ENCODE results near the gene IGSF3.
"Not testable (repeated sequence)": the region's sequence is repeated elsewhere in the genome, so short reads cannot be mapped to it uniquely, and the experiment has no call there.

Gene IGSF3

GRCh38 chr1:116608151-116608550 is 59.4 kb downstream of the IGSF3 start:
- H3K4me3 ChIP-seq (ENCODE audit: low read depth, low read length); DNase-seq (ENCODE audit: low read depth): not testable (repeated sequence)

DNA sequence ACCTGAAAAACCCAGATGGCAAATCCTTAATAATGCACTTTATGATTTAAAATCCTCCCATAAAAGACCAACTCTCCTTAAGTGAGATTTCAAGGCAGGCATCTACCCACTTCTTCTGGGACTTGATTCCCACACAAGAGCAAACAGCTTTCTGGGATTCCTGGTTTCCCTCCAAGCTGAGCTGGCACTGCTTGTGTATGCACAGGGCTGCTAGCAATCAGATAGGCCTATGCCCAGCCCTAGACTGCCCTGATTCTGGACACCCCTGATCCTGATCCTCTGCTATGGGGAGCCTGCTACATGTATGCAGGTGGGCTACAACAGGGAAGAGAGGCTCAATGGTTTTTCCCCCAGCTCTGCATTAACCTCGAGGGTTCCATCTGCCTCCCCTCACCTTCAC is 60.1 kb downstream of the IGSF3 start:
- DNase-seq (ENCODE audit: low read depth); H3K4me3 ChIP-seq (ENCODE audit: low read depth, low read length): not testable (repeated sequence)

- H3K4me3 ChIP-seq (ENCODE audit: low read depth, low read length) = not testable (repeated sequence)
- peak; percentile 76 for DNase-seq (ENCODE audit: low read depth)
Observed at GRCh38 chr1:116606067-116606466, 61.5 kb downstream of the IGSF3 start.

DNA sequence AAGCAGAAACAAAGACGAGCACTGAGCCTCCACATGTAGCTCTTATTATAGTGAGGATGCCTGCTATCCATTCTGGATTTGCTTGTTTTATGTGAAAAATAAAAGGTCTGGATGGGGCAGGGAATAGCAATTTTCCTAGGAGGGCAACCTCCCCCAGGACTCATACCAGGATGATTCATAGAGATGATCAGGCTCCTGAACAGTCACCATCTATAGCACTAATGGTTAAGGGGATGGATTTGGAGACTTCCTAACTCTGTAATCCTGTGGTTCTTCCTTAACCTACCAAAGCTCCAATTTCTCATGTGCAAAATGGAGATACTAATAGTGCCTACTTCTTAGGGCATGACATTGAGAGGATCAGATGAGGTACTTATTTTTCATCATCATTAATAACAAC is 62.2 kb downstream of the IGSF3 start:
- DNase-seq (ENCODE audit: low read depth) = no peak
- no peak overlapping the region for H3K4me3 ChIP-seq (ENCODE audit: low read depth, low read length)
- TF ChIP-seq CTCF (IDR thresholded peaks at IDR 0.05; ENCODE audit: low read depth, low read length) (no peak), POLR2A (IDR thresholded peaks at IDR 0.05; ENCODE audit: extremely low read depth, insufficient read length) (no peak), MYC (IDR thresholded peaks at IDR 0.05; ENCODE audit: low read depth, low read length) (no peak)
- TF ChIP-seq, protein P1, sequence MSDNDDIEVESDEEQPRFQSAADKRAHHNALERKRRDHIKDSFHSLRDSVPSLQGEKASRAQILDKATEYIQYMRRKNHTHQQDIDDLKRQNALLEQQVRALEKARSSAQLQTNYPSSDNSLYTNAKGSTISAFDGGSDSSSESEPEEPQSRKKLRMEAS (IDR thresholded peaks at IDR 0.05; ENCODE audit: low read depth, low read length) = no peak

- not testable (repeated sequence) for DNase-seq (ENCODE audit: low read depth); H3K4me3 ChIP-seq (ENCODE audit: low read depth, low read length)
Observed at GRCh38 chr1:116604408-116604807, 63.1 kb downstream of the IGSF3 start.

DNA sequence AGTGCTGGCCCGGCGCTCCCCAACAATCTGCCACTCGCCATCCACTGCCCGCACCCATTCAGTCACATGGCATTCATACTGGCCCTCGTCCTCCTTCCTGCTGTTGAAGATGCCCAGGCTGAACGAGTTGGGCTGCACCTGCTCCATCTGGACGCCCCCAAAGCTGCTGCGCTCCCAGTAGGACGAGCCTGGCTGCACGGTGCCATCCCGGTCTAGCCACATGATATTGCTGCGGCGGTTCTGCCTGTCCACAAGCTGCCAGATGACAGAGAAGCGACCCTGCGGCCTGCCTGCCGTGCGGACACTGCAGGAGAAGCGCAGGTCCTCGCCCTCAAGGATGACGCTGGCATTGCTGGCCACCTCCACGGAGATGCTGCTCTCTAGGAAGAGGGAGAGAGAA is 63.9 kb downstream of the IGSF3 start:
- DNase-seq (ENCODE audit: low read depth); H3K4me3 ChIP-seq (ENCODE audit: low read depth, low read length): not testable (repeated sequence)

DNA sequence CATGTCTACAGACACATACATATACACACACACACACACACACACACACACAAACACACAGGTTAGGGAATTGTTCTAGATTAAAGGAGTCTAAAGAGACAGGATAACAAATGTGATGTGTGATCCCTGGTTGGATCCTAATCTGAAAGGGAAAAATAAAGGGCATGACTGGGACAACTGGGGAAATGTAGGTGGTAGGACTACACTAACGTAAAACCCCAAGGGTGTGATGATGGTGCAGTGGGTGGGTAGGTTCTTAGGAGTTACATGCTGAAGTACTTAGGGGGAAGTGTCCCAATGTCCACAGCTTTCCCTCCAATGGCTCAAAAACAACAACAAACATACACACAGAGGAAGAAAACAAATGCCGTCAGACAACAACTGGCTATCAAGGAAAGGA is 68.2 kb downstream of the IGSF3 start:
- DNase-seq (ENCODE audit: low read depth); H3K4me3 ChIP-seq (ENCODE audit: low read depth, low read length): not testable (repeated sequence)

GRCh38 chr1:116598420-116599036 is 69.0 kb downstream of the IGSF3 start:
- DNase-seq (ENCODE audit: low read depth); H3K4me3 ChIP-seq (ENCODE audit: low read depth, low read length): not testable (repeated sequence)

GRCh38 chr1:116597388-116597787 is 70.1 kb downstream of the IGSF3 start:
- H3K4me3 ChIP-seq (ENCODE audit: low read depth, low read length); DNase-seq (ENCODE audit: low read depth): not testable (repeated sequence)

GRCh38 chr1:116596742-116597307 is 70.7 kb downstream of the IGSF3 start:
- H3K4me3 ChIP-seq (ENCODE audit: low read depth, low read length); DNase-seq (ENCODE audit: low read depth): not testable (repeated sequence)

DNA sequence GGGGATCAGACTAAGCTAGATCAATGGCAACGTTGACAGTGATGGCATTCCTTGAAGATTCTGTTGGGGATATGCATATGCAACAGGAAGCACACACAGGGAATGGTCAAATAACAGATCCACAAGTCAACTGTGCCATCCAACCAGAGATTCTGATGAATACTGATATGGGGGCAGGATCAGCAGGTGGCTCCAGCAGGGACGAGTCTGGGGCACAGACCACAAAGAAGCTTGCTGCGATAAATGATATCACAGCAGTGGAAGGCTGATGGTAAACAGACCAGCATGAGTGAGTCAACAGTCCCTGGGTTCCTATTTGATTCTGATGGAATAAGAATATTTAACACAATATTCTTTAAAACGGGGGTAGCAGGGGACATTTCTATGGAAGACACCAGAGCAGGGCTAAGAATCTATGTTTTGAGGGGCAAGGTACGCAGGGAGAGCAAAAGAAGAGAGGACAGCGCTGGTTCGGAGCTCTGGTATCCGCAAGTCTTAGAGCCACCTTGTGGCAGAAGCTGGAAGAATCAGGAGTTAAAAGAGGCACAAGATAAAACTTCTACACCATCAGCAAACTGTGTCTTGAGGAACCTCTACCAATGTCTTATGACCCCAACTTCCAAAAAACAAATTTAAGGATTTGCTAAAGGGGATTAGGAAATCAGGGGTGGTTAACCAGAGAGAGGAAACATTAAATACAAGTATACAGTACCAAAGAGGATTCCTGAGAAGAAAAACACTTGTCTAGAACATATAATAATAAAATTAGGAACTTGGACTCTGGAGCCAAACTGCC is 71.4 kb downstream of the IGSF3 start:
- peak; percentile 47 for TF ChIP-seq CTCF (IDR thresholded peaks at IDR 0.05; ENCODE audit: low read depth, low read length)
- DNase-seq (ENCODE audit: low read depth) = peak; percentile 44

GRCh38 chr1:116595065-116595840 is 72.3 kb downstream of the IGSF3 start:
- not testable (repeated sequence) for DNase-seq (ENCODE audit: low read depth); H3K4me3 ChIP-seq (ENCODE audit: low read depth, low read length)

More for the DNA sequence above, 71.4 kb downstream of the IGSF3 start:
- not testable (repeated sequence) for H3K4me3 ChIP-seq (ENCODE audit: low read depth, low read length)

GRCh38 chr1:116593977-116594376 is 73.6 kb downstream of the IGSF3 start:
- H3K4me3 ChIP-seq (ENCODE audit: low read depth, low read length); DNase-seq (ENCODE audit: low read depth): not testable (repeated sequence)

- DNase-seq (ENCODE audit: low read depth); H3K4me3 ChIP-seq (ENCODE audit: low read depth, low read length): not testable (repeated sequence)
Observed at GRCh38 chr1:116593401-116593800, 74.1 kb downstream of the IGSF3 start.

GRCh38 chr1:116591951-116592605 is 75.5 kb downstream of the IGSF3 start:
- not testable (repeated sequence) for H3K4me3 ChIP-seq (ENCODE audit: low read depth, low read length); DNase-seq (ENCODE audit: low read depth)
